ENCODE measurements around the gene SLIT3. TPM values are rescaled to one million over a fixed set of nuclear protein-coding genes. Genes with fewer than 3 reads are reported as not detected.

The SLIT3 gene
- total and polyA plus RNA-seq, 2 experiments from 2014 or later: 0.59 to 0.71 TPM

- ATAC-seq: no peak
These were observed 649.3 kb downstream of the SLIT3 start for GRCh38 chr5:168651648-168652047.

More at GRCh38 chr5:168651648-168652047, 649.3 kb downstream of the SLIT3 start:
- H3K79me2 ChIP-seq (replicated peaks; ENCODE audit: insufficient read depth): no peaks in the 10 kb centered on the region
- Mint-ChIP-seq H3K4me1 (peaks cover 4% of the 10 kb centered on the region), H3K9me3 (no peaks in the 10 kb centered on the region; the same call in 2 of the 3 replicates), H3K27me3 (ENCODE audit: insufficient read depth, low read depth, poor library complexity) (peaks cover 9% of the 10 kb centered on the region), H3K27ac (no peak overlapping the region), H3K4me3 (no peak overlapping the region), H3K36me3 (ENCODE audit: low read depth) (no peaks in the 10 kb centered on the region)
- H3K4me2 ChIP-seq: no peak overlapping the region
- no peak overlapping the region for H2AFZ ChIP-seq
- no peaks in the 10 kb centered on the region for H3K27me3 ChIP-seq (ENCODE audit: insufficient read depth)
- H3K9me2 ChIP-seq (ENCODE audit: insufficient read depth): no peaks in the 10 kb centered on the region
- DNase-seq (ENCODE audit: low spot score): no peak
- TF ChIP-seq ZNF114 (CRISPR knock-in tag; IDR thresholded peaks at IDR 0.05): no peak
- no peak for TF ChIP-seq JUNB (IDR thresholded peaks at IDR 0.05; ENCODE audit: unreplicated experiment)
- no peak for TF ChIP-seq POLR2AphosphoS5 (IDR thresholded peaks at IDR 0.05; ENCODE audit: low read depth)
- TF ChIP-seq EZH2 (IDR thresholded peaks at IDR 0.05; ENCODE audit: low read depth, unreplicated experiment): no peak
- TF ChIP-seq CREB1 (CRISPR knock-in tag; IDR thresholded peaks at IDR 0.05; ENCODE audit: low read depth): no peak
- TF ChIP-seq EZH2phosphoT487 (IDR thresholded peaks at IDR 0.05; ENCODE audit: unreplicated experiment): no peak
- no peak for TF ChIP-seq REST (IDR thresholded peaks at IDR 0.05; ENCODE audit: unreplicated experiment)
- TF ChIP-seq ZNF331 (CRISPR knock-in tag; IDR thresholded peaks at IDR 0.05; ENCODE audit: low read depth): no peak
- TF ChIP-seq, protein P1, sequence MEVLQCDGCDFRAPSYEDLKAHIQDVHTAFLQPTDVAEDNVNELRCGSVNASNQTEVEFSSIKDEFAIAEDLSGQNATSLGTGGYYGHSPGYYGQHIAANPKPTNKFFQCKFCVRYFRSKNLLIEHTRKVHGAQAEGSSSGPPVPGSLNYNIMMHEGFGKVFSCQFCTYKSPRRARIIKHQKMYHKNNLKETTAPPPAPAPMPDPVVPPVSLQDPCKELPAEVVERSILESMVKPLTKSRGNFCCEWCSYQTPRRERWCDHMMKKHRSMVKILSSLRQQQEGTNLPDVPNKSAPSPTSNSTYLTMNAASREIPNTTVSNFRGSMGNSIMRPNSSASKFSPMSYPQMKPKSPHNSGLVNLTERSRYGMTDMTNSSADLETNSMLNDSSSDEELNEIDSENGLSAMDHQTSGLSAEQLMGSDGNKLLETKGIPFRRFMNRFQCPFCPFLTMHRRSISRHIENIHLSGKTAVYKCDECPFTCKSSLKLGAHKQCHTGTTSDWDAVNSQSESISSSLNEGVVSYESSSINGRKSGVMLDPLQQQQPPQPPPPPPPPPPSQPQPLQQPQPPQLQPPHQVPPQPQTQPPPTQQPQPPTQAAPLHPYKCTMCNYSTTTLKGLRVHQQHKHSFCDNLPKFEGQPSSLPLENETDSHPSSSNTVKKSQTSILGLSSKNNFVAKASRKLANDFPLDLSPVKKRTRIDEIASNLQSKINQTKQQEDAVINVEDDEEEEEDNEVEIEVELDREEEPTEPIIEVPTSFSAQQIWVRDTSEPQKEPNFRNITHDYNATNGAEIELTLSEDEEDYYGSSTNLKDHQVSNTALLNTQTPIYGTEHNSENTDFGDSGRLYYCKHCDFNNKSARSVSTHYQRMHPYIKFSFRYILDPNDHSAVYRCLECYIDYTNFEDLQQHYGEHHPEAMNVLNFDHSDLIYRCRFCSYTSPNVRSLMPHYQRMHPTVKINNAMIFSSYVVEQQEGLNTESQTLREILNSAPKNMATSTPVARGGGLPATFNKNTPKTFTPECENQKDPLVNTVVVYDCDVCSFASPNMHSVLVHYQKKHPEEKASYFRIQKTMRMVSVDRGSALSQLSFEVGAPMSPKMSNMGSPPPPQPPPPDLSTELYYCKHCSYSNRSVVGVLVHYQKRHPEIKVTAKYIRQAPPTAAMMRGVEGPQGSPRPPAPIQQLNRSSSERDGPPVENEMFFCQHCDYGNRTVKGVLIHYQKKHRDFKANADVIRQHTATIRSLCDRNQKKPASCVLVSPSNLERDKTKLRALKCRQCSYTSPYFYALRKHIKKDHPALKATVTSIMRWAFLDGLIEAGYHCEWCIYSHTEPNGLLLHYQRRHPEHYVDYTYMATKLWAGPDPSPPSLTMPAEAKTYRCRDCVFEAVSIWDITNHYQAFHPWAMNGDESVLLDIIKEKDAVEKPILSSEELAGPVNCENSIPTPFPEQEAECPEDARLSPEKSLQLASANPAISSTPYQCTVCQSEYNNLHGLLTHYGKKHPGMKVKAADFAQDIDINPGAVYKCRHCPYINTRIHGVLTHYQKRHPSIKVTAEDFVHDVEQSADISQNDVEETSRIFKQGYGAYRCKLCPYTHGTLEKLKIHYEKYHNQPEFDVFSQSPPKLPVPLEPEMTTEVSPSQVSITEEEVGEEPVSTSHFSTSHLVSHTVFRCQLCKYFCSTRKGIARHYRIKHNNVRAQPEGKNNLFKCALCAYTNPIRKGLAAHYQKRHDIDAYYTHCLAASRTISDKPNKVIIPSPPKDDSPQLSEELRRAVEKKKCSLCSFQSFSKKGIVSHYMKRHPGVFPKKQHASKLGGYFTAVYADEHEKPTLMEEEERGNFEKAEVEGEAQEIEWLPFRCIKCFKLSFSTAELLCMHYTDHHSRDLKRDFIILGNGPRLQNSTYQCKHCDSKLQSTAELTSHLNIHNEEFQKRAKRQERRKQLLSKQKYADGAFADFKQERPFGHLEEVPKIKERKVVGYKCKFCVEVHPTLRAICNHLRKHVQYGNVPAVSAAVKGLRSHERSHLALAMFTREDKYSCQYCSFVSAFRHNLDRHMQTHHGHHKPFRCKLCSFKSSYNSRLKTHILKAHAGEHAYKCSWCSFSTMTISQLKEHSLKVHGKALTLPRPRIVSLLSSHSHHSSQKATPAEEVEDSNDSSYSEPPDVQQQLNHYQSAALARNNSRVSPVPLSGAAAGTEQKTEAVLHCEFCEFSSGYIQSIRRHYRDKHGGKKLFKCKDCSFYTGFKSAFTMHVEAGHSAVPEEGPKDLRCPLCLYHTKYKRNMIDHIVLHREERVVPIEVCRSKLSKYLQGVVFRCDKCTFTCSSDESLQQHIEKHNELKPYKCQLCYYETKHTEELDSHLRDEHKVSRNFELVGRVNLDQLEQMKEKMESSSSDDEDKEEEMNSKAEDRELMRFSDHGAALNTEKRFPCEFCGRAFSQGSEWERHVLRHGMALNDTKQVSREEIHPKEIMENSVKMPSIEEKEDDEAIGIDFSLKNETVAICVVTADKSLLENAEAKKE (CRISPR knock-in tag; IDR thresholded peaks at IDR 0.05): no peak
- no peak for TF ChIP-seq STAT1 (IDR thresholded peaks at IDR 0.05; ENCODE audit: unreplicated experiment)
- TF ChIP-seq, protein P2, sequence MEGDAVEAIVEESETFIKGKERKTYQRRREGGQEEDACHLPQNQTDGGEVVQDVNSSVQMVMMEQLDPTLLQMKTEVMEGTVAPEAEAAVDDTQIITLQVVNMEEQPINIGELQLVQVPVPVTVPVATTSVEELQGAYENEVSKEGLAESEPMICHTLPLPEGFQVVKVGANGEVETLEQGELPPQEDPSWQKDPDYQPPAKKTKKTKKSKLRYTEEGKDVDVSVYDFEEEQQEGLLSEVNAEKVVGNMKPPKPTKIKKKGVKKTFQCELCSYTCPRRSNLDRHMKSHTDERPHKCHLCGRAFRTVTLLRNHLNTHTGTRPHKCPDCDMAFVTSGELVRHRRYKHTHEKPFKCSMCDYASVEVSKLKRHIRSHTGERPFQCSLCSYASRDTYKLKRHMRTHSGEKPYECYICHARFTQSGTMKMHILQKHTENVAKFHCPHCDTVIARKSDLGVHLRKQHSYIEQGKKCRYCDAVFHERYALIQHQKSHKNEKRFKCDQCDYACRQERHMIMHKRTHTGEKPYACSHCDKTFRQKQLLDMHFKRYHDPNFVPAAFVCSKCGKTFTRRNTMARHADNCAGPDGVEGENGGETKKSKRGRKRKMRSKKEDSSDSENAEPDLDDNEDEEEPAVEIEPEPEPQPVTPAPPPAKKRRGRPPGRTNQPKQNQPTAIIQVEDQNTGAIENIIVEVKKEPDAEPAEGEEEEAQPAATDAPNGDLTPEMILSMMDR (conservative IDR thresholded peaks at IDR 0.05; ENCODE audit: low read depth in 2 of 2): no peak
- TF ChIP-seq NANOG (IDR thresholded peaks at IDR 0.05; ENCODE audit: borderline replicate concordance): no peak
- TF ChIP-seq ETS1 (IDR thresholded peaks at IDR 0.05): no peak
- no peaks in the 10 kb centered on the region for H3K36me3 ChIP-seq (ENCODE audit: insufficient read depth)
- no peaks in the 10 kb centered on the region for H3K4me1 ChIP-seq (ENCODE audit: insufficient read depth)
- no peaks in the 10 kb centered on the region for H3F3A ChIP-seq (replicated peaks; ENCODE audit: low read depth)
- H3K27ac ChIP-seq (ENCODE audit: low read depth): no peak overlapping the region
- H3K4me3 ChIP-seq: no peak overlapping the region
- no peaks in the 10 kb centered on the region for H4K20me1 ChIP-seq (replicated peaks; ENCODE audit: insufficient read depth)

Measured in GM23338 (cell line).